GM12878 (cell line): ENCODE results near the gene NPR3. TPM values are rescaled to one million over a fixed set of nuclear protein-coding genes. Genes with fewer than 3 reads are reported as not detected.

Experiments
- ATAC-seq: fragments of 200-7000 bp; cut with Tn5 transposase; 3 replicates; pipeline ENCODE4 v1.9.1; 2020; ENCODE audit warnings: mild to moderate bottlenecking, moderate library complexity
- BruUV-seq: library from RNA; stranded (reverse); fragments of 400-500 nt; replicated peaks from 2 replicates; lab custom pipeline; 2021; lab: Mats Ljungman, UMichigan
- CTCF ChIA-PET: fragments of 300-600 bp; sonication (Branson Sonifier 250); formaldehyde crosslinking; extraction: SDS; loops from one replicate; lab custom pipeline; 2021; ENCODE audit warnings: inconsistent platforms; lab: Yijun Ruan, JAX
- POLR2A ChIA-PET: fragments of 350-600 bp; formaldehyde crosslinking; extraction: SDS; loops from one replicate; lab custom pipeline; 2021; ENCODE audit warnings: inconsistent platforms; lab: Charles Lee
- RAD21 ChIA-PET: fragments of 300-600 bp; sonication (Branson Sonifier 250); formaldehyde crosslinking; loops from one replicate; lab custom pipeline; 2023; ENCODE audit warnings: antibody characterized with exemption; ENCODE audit not compliant: unreplicated experiment; lab: Charles Lee
- SMC1A ChIA-PET: fragments of 300-600 bp; sonication (Branson Sonifier 250); formaldehyde crosslinking; loops from one replicate; lab custom pipeline; 2023; ENCODE audit not compliant: unreplicated experiment, uncharacterized antibody; lab: Charles Lee
- DNase-seq: peaks from one replicate; pipeline ENCODE4 v3.0.0-alpha.2; 2011; ENCODE audit warnings: low read depth, low spot score
- FAIRE-seq: peaks from 3 replicates; lab custom pipeline; 2011; peaks lifted over from hg19 to GRCh38; lab: Jason Lieb, UNC
- H2AFZ ChIP-seq: 2 replicates; pipeline ENCODE4 v1.6.0; 2011; ENCODE audit warnings: low read depth, low read length, control low read depth; ENCODE audit not compliant: control insufficient read depth
- H3K27ac ChIP-seq: 2 replicates; pipeline ENCODE4 v1.5.1; 2011; ENCODE audit warnings: control low read depth; ENCODE audit not compliant: control insufficient read depth, insufficient read depth
- H3K27me3 ChIP-seq, 2 experiments: replicated peaks in 1 of 2; 2 replicates each; pipeline versions ENCODE4 v1.6.0 to v1.6.1; 2011; ENCODE audit warnings: low read length in 1 of 2; ENCODE audit not compliant: control insufficient read depth in 2 of 2, insufficient read depth in 2 of 2
- H3K36me3 ChIP-seq, 2 experiments: 2 replicates each; pipeline ENCODE4 v1.5.1; 2011; ENCODE audit warnings: low read length in 1 of 2; ENCODE audit not compliant: control insufficient read depth in 2 of 2, insufficient read depth in 2 of 2
- H3K4me1 ChIP-seq: 2 replicates; pipeline ENCODE4 v1.6.1; 2011; ENCODE audit warnings: mild to moderate bottlenecking, low read length, moderate library complexity, mixed read lengths; ENCODE audit not compliant: control insufficient read depth, insufficient read depth
- H3K4me2 ChIP-seq: 2 replicates; pipeline ENCODE4 v1.6.0; 2011; ENCODE audit warnings: control low read depth; ENCODE audit not compliant: control insufficient read depth, insufficient read depth
- H3K4me3 ChIP-seq: fragments of 200-600 bp; sonication (generic); 2 replicates; pipeline ENCODE4 v1.5.1; 2016
- H3K79me2 ChIP-seq: 2 replicates; pipeline ENCODE4 v1.6.0; 2011; ENCODE audit warnings: low read length; ENCODE audit not compliant: control insufficient read depth, insufficient read depth
- H3K9ac ChIP-seq: 2 replicates; pipeline ENCODE4 v1.8.0; 2011; ENCODE audit warnings: low read length, control low read depth, mixed read lengths; ENCODE audit not compliant: control insufficient read depth, insufficient read depth
- H3K9me3 ChIP-seq: replicated peaks from 3 replicates; pipeline ENCODE4 v1.5.1; 2011; ENCODE audit warnings: mild to moderate bottlenecking, low read length; ENCODE audit not compliant: control insufficient read depth, insufficient read depth
- H4K20me1 ChIP-seq: 2 replicates; pipeline ENCODE4 v1.6.0; 2011; ENCODE audit not compliant: control insufficient read depth, insufficient read depth
- BRCA1 ChIP-seq: IDR thresholded peaks from 2 replicates; pipeline ENCODE4 v1.6.1; 2011; ENCODE audit warnings: low read depth, low read length, improper control_type of control experiment
- CBX3 ChIP-seq: fragments of 200-600 bp; sonication (generic); IDR thresholded peaks from 2 replicates; pipeline ENCODE4 v1.6.1; 2016; ENCODE audit warnings: low read depth, borderline replicate concordance
- EP300 ChIP-seq, 2 experiments: fragments of 150-350 bp in 1 of 2; IDR thresholded peaks; 2 replicates each; pipeline ENCODE4 v1.6.1; 2011 to 2012; ENCODE audit warnings: low read depth in 2 of 2, low read length in 2 of 2, borderline replicate concordance in 1 of 2, improper control_type of control experiment in 1 of 2, inconsistent platforms in 1 of 2; ENCODE audit not compliant: control insufficient read depth in 1 of 2
- EZH2 ChIP-seq: IDR thresholded peaks from 2 replicates; pipeline ENCODE4 v1.6.1; 2012; ENCODE audit warnings: low read depth, mild to moderate bottlenecking, control low read depth, inconsistent platforms, low read length, borderline replicate concordance; ENCODE audit not compliant: control insufficient read depth
- GABPA ChIP-seq: IDR thresholded peaks from 2 replicates; pipeline ENCODE4 v1.6.1; 2014; ENCODE audit warnings: antibody characterized with exemption, low read depth, mild to moderate bottlenecking, inconsistent platforms
- KLF5 ChIP-seq: fragments of 450-650 bp; IDR thresholded peaks from 2 replicates; pipeline ENCODE4 v1.6.1; 2014; ENCODE audit warnings: mild to moderate bottlenecking; ENCODE audit not compliant: partially characterized antibody
- MEF2A ChIP-seq: IDR thresholded peaks from 2 replicates; pipeline ENCODE4 v1.6.1; 2011; ENCODE audit warnings: low read depth, mild to moderate bottlenecking, low read length, moderate library complexity; ENCODE audit not compliant: insufficient read depth
- MEF2B ChIP-seq: fragments of 450-650 bp; IDR thresholded peaks from 2 replicates; pipeline ENCODE4 v1.6.1; 2018; ENCODE audit warnings: mild to moderate bottlenecking, moderate library complexity; ENCODE audit not compliant: partially characterized antibody, poor library complexity, severe bottlenecking
- RELA ChIP-seq: fragments of 450-650 bp; IDR thresholded peaks from 2 replicates; pipeline ENCODE4 v1.8.0; 2014; ENCODE audit warnings: borderline replicate concordance; ENCODE audit not compliant: partially characterized antibody
- SMARCA5 ChIP-seq: fragments of 450-650 bp; IDR thresholded peaks from 2 replicates; pipeline ENCODE4 v1.6.1; 2017; ENCODE audit warnings: mild to moderate bottlenecking
- SREBF2 ChIP-seq: IDR thresholded peaks from 2 replicates; pipeline ENCODE4 v1.6.1; 2012; ENCODE audit warnings: mild to moderate bottlenecking, low read length
- SRF ChIP-seq, 2 experiments: IDR thresholded peaks; 2 replicates each; pipeline ENCODE4 v1.6.1; 2011; ENCODE audit warnings: low read depth in 2 of 2, low read length in 2 of 2, mild to moderate bottlenecking in 1 of 2, moderate library complexity in 1 of 2
- TARDBP ChIP-seq: IDR thresholded peaks from 2 replicates; pipeline ENCODE4 v1.6.1; 2016; ENCODE audit warnings: borderline replicate concordance
- ZSCAN29 ChIP-seq: fragments of 450-650 bp; IDR thresholded peaks from 2 replicates; pipeline ENCODE4 v1.6.1; 2017; ENCODE audit warnings: mild to moderate bottlenecking, moderate library complexity
- WGBS: methylation state at CpG from one replicate; pipeline ENCODE4 v1.1.6; 2016; ENCODE audit warnings: low lambda C conversion rate; ENCODE audit not compliant: insufficient replicate concordance, insufficient coverage; ENCODE audit errors: missing lambda C conversion rate; 5-methylcytosine and 5-hydroxymethylcytosine counted together
- in situ Hi-C: fragments of 300-500 bp; cut with MboI; formaldehyde crosslinking; loops from 9 replicates; pipeline ENCODE4 v1.14.3; 2018; ENCODE audit warnings: mixed read lengths
- intact Hi-C: fragments of 100-400 bp; cut with micrococcal nuclease; formaldehyde crosslinking; loops from one replicate; pipeline ENCODE4 v1.14.2; 2022; ENCODE audit not compliant: unreplicated experiment
- polyA plus RNA-seq, 11 experiments: library from polyadenylated mRNA; depleted of rRNA in 4 of 11; unstranded in 6 of 11; stranded (reverse) in 5 of 11; fragments of >200 nt; fragmentation: Nextera tagmentation in 4 of 11; fragmentation: Illumina TruSeq in 1 of 11; extraction: Ambion mirVana in 4 of 11; extraction: Trizol in 1 of 11; gene quantifications; 1 replicate in 1 of 11; 2 replicates in 10 of 11; pipeline versions ENCODE4 v1.2.1 to v1.2.3, GENCODE V29; 2011 to 2016; ENCODE audit warnings: inconsistent platforms in 2 of 11, missing spikeins in 2 of 11, low read depth in 1 of 11
- total RNA-seq, 4 experiments: library from RNA; depleted of rRNA in 3 of 4; stranded (reverse); fragments of >200 nt in 3 of 4; fragmentation: Illumina TruSeq in 1 of 4; extraction: Trizol in 1 of 4; gene quantifications; 2 replicates each; pipeline versions ENCODE4 v1.2.1 to v1.2.3, GENCODE V29; 2013 to 2021
- TF ChIP-seq, protein P1 (sequence below): fragments of 450-650 bp; IDR thresholded peaks from 2 replicates; pipeline ENCODE4 v1.6.1; 2018; ENCODE audit warnings: borderline replicate concordance, mild to moderate bottlenecking; ENCODE audit not compliant: partially characterized antibody

Gene NPR3
- total and polyA plus RNA-seq, 10 of the 15 experiments (the other 5 are each of a cell fraction or from before 2014, with no cell fraction given) = 0.01 to 0.37 (median 0.14) TPM; not detected in 7

DNA sequence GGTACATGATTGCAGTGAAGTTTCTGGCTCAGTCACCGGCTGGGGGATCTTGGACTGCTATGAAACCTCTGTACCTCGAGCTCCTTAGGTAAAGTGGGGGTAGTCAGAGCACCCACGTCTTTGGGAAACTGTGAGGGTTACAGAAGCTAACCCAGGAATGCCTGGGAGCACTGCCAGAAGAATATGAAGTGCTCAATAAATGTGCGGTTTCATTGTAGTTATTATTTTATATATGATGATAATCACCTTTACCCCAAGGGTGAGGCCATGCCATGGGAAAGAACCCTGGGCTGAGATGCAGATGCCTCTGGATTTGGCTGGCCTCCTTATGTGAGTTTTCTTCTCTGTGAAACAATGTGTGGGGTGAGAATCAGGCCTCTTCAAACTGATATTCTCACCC, 3.7 kb downstream of the NPR3 start:
- Histone ChIP-seq H3K27ac (no peak overlapping the region), H2AFZ (no peak overlapping the region), H3K27me3 (peaks cover 10 to 25% of the 10 kb centered on the region in 2 experiments), H3K79me2 (no peaks in the 10 kb centered on the region), H3K9ac (no peak overlapping the region)
- POLR2A ChIA-PET = no interaction called here
- RAD21 ChIA-PET = no interaction called here
- TF ChIP-seq MEF2A (no peak), GABPA (no peak), TARDBP (no peak), SRF (IDR thresholded peaks at IDR 0.05; ENCODE audit: low read depth in 2 of 2, low read length in 2 of 2) (no peak), SMARCA5 (no peak), BRCA1 (no peak), CBX3 (no peak), ZSCAN29 (no peak), EZH2 (no peak), RELA (no peak), SREBF2 (no peak), MEF2B (no peak), KLF5 (no peak), EP300 (IDR thresholded peaks at IDR 0.05; ENCODE audit: borderline replicate concordance in 1 of 2, control insufficient read depth in 1 of 2, low read depth in 2 of 2, low read length in 2 of 2) (no peak)
- TF ChIP-seq, protein P1, sequence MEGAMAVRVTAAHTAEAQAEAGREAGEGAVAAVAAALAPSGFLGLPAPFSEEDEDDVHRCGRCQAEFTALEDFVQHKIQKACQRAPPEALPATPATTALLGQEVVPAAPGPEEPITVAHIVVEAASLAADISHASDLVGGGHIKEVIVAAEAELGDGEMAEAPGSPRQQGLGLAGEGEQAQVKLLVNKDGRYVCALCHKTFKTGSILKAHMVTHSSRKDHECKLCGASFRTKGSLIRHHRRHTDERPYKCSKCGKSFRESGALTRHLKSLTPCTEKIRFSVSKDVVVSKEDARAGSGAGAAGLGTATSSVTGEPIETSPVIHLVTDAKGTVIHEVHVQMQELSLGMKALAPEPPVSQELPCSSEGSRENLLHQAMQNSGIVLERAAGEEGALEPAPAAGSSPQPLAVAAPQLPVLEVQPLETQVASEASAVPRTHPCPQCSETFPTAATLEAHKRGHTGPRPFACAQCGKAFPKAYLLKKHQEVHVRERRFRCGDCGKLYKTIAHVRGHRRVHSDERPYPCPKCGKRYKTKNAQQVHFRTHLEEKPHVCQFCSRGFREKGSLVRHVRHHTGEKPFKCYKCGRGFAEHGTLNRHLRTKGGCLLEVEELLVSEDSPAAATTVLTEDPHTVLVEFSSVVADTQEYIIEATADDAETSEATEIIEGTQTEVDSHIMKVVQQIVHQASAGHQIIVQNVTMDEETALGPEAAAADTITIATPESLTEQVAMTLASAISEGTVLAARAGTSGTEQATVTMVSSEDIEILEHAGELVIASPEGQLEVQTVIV = no peak
- TF ChIP-seq, all 136 proteins: peak for 0
- DNase-seq (no peak), ATAC-seq (no peak), FAIRE-seq (no peak)
- Histone ChIP-seq H3K9me3 (no peaks in the 10 kb centered on the region; the same call in 2 of the 3 replicates), H3K36me3 (no peaks in the 10 kb centered on the region), H4K20me1 (no peaks in the 10 kb centered on the region), H3K4me1 (0 out of 2 replicates have a peak, but pooled peaks cover 4% of the 10 kb centered on the region), H3K4me3 (no peak overlapping the region), H3K4me2 (no peak overlapping the region)
- WGBS = 2% methylated on average over 4 of the region's 4 CpGs
- in situ Hi-C loops (loop anchor here (10.0 kb wide), 1 partner anchor 700 kb away; no protein-coding TSS in a partner anchor), intact Hi-C loops (no loop called here)
- ChIA-PET SMC1A (no interaction called here), CTCF (no interaction called here)
- BruUV-seq = no TSS peak
